Activated naive CD4-positive, alpha-beta T cell treated with anti-CD3 and anti-CD28 coated beads, Interleukin-2, amount 50 U/mL, for 24 hours (primary cell): ENCODE measurements around the gene GUCA1A.
"Not testable (repeated sequence)": the region's sequence is repeated elsewhere in the genome, so short reads cannot be mapped to it uniquely, and the experiment has no call there.

Source experiments
- H3K27ac Mint-ChIP-seq: one replicate; pipeline ENCODE4 v1.8.0; 2021; ENCODE audit warnings: mild to moderate bottlenecking, mixed read lengths
- H3K27me3 Mint-ChIP-seq: one replicate; pipeline ENCODE4 v1.8.0; 2021; ENCODE audit warnings: mixed read lengths
- H3K36me3 Mint-ChIP-seq: one replicate; pipeline ENCODE4 v1.8.0; 2021; ENCODE audit warnings: mixed read lengths
- H3K4me1 Mint-ChIP-seq: one replicate; pipeline ENCODE4 v1.8.0; 2021; ENCODE audit warnings: mixed read lengths
- H3K4me3 Mint-ChIP-seq: one replicate; pipeline ENCODE4 v1.8.0; 2021; ENCODE audit warnings: mild to moderate bottlenecking, mixed read lengths
- H3K9me3 Mint-ChIP-seq: one replicate; pipeline ENCODE4 v1.8.0; 2021; ENCODE audit warnings: mixed read lengths

GUCA1A gene

DNA sequence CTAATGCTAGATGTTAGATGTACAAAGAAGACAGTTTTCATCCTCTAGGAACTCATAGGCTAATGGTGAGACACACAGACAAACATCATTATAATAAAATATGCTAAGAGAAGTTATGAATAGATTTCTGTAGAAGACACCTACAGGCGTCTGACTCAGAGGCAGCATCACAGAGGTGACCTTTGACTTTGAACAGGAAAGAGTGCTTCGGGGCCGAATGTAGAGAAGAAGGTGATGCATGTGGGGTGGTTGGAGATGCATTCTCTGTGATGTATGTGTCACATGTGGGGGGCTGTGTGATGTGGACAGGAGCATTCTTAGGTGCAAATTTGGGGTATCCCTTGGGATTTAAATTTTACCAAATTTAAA, 6.8 kb downstream of the GUCA1A start:
- H3K4me1 Mint-ChIP-seq, result peaks cover 6% of the 10 kb centered on the region
- peaks cover 2% of the 10 kb centered on the region for H3K27me3 Mint-ChIP-seq
- H3K27ac Mint-ChIP-seq, result no peak overlapping the region
- no peak overlapping the region for H3K4me3 Mint-ChIP-seq
- H3K36me3 Mint-ChIP-seq, result peaks cover 3% of the 10 kb centered on the region
- H3K9me3 Mint-ChIP-seq, result no peaks in the 10 kb centered on the region

DNA sequence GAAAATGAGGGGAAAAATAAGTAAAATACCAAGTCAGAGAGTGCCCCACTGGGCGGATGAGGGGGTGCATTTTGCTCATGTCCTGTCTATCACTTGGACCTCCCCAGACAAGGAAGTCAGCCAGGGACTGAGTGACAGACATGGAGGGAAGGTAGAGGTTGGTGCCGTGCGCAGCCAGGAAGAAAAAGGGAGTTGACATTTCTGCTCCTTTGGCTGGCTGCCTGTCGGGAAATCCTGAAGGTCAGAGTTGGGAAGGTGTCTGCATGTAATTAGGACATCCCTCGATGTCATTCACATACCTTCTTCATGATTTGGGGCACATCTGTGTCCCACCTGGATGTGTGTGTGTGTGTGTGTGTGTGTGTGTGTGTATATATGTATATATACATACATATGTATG, 8.9 kb downstream of the GUCA1A start:
- H3K27me3 Mint-ChIP-seq, result peaks cover 2% of the 10 kb centered on the region

DNA sequence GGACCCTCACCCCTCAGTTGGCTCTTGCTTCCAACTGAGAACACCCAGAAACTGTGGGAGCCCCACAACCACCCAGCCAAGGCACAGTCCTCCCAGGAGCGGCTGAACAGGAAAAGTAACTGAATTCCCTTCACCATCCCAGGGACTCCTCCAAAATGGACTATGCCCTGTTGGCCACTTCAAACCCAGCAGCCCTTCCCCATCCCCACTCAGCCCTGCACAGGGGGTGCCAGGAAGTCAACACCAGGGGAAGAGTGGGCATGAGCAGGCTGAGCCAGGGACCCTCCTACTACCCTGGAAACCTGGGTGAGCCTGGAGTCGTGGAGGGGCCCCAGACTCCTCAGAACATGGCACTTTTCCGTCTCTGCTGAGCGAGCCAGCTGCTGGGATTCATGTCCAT, 11.3 kb downstream of the GUCA1A start:
- H3K36me3 Mint-ChIP-seq, result peaks cover 3% of the 10 kb centered on the region

More for the DNA sequence above, 8.9 kb downstream of the GUCA1A start:
- no peak overlapping the region for H3K27ac Mint-ChIP-seq
- peaks cover 3% of the 10 kb centered on the region for H3K36me3 Mint-ChIP-seq
- H3K4me3 Mint-ChIP-seq, result no peak overlapping the region
- no peaks in the 10 kb centered on the region for H3K9me3 Mint-ChIP-seq
- peaks cover 6% of the 10 kb centered on the region for H3K4me1 Mint-ChIP-seq

GRCh38 chr6:42185597-42185996, 12.4 kb downstream of the GUCA1A start:
- Mint-ChIP-seq H3K4me1 (no peaks in the 10 kb centered on the region), H3K9me3 (no peaks in the 10 kb centered on the region), H3K27me3 (no peaks in the 10 kb centered on the region), H3K36me3 (peaks cover 3% of the 10 kb centered on the region), H3K4me3 (no peak overlapping the region), H3K27ac (no peak overlapping the region)

More for the DNA sequence above, 11.3 kb downstream of the GUCA1A start:
- no peak overlapping the region for H3K27ac Mint-ChIP-seq
- H3K4me3 Mint-ChIP-seq, result no peak overlapping the region
- peaks cover 2% of the 10 kb centered on the region for H3K27me3 Mint-ChIP-seq
- H3K9me3 Mint-ChIP-seq, result no peaks in the 10 kb centered on the region
- peaks cover 6% of the 10 kb centered on the region for H3K4me1 Mint-ChIP-seq

- no peak overlapping the region for H3K27ac Mint-ChIP-seq
- no peaks in the 10 kb centered on the region for H3K36me3 Mint-ChIP-seq
- H3K27me3 Mint-ChIP-seq, result no peaks in the 10 kb centered on the region
- no peaks in the 10 kb centered on the region for H3K9me3 Mint-ChIP-seq
- H3K4me3 Mint-ChIP-seq, result no peak overlapping the region
- no peaks in the 10 kb centered on the region for H3K4me1 Mint-ChIP-seq
Observed at GRCh38 chr6:42188406-42188805, 15.2 kb downstream of the GUCA1A start.

DNA sequence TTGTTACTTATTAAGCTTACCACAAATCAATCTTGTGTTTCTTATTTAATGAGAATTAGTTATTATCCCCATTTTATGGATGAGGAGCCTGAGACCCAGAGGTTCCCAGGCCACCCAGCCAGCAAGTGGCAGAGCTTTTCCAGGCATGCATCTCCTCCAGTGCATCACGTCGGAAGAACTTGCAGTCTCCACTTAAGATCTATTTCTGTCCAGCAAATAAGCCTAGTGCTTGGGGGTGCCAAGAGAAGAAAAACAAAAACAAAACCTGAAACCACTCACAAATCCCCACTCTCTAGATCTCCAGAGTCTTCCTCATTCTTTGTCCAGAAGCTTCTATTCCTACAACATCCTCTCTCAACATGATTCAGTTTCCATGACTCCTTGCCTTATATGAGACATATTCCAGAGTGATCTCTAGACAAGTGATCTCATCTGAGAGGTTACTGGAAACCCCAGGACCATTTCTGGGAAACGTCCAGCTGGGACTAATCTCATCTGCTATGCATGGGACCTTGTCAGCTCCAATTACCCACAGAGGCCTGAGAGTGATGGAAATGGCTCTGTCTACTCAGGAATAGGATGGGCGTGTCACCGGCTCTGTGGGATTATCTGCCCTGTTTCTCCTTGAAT, 17.5 kb downstream of the GUCA1A start:
- no peaks in the 10 kb centered on the region for H3K9me3 Mint-ChIP-seq
- no peak overlapping the region for H3K27ac Mint-ChIP-seq
- H3K27me3 Mint-ChIP-seq, result no peaks in the 10 kb centered on the region
- H3K36me3 Mint-ChIP-seq, result no peaks in the 10 kb centered on the region
- no peak overlapping the region for H3K4me3 Mint-ChIP-seq
- H3K4me1 Mint-ChIP-seq, result no peaks in the 10 kb centered on the region

GRCh38 chr6:42192385-42192784, 19.2 kb downstream of the GUCA1A start:
- not testable (repeated sequence) for H3K4me3 Mint-ChIP-seq, H3K27ac Mint-ChIP-seq, H3K27me3 Mint-ChIP-seq, H3K4me1 Mint-ChIP-seq, H3K36me3 Mint-ChIP-seq, H3K9me3 Mint-ChIP-seq

GRCh38 chr6:42193491-42193894, 20.3 kb downstream of the GUCA1A start:
- H3K9me3 Mint-ChIP-seq, result no peaks in the 10 kb centered on the region
- no peak overlapping the region for H3K4me3 Mint-ChIP-seq
- no peaks in the 10 kb centered on the region for H3K36me3 Mint-ChIP-seq
- no peaks in the 10 kb centered on the region for H3K27me3 Mint-ChIP-seq
- no peak overlapping the region for H3K27ac Mint-ChIP-seq
- no peaks in the 10 kb centered on the region for H3K4me1 Mint-ChIP-seq

DNA sequence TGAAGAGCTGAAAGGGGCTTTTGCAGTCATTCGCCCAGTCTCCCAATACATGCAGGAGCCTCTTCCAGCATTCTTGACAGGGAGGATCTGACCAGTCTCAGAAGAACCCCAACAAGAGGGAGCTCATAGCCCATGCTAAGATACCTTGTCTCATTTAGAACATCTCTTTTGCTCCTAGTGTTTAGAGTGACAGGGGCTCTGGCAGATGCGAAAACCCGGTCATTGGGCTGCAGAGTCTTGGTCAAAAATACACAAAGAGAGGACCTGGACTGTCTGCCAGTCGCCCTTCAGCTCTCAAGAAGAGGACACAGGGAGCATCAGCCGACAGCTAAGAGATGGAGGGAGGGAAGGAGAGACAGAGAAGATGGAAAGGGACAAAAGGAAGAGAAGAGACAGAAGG, 20.9 kb downstream of the GUCA1A start:
- no peaks in the 10 kb centered on the region for H3K4me1 Mint-ChIP-seq

DNA sequence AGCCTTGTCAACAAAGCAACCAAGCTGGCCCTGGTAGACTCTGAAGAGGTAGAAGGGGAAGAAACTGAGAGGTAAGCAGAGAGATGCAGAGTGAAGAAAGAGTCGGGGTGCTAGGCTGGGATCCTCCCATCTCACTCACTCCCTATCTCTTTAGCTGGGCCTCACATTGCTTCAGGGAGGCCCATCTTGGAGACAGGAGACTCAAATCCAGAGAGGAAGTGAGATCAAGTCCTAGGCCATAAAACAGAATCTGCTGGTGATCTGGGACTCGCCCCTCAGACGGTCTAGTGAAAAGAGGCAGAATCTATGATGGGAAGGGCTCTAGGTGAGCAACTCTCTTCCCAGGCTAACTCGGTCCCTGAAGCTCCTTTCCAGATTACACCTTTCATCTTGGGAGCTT, 22.3 kb downstream of the GUCA1A start:
- Mint-ChIP-seq H3K4me1 (no peaks in the 10 kb centered on the region), H3K27ac (no peak overlapping the region), H3K27me3 (no peaks in the 10 kb centered on the region), H3K9me3 (peaks cover 5% of the 10 kb centered on the region), H3K4me3 (no peak overlapping the region), H3K36me3 (peaks cover 8% of the 10 kb centered on the region)

More for the DNA sequence above, 20.9 kb downstream of the GUCA1A start:
- H3K9me3 Mint-ChIP-seq, result no peaks in the 10 kb centered on the region
- no peaks in the 10 kb centered on the region for H3K27me3 Mint-ChIP-seq
- H3K4me3 Mint-ChIP-seq, result no peak overlapping the region
- H3K27ac Mint-ChIP-seq, result no peak overlapping the region
- no peaks in the 10 kb centered on the region for H3K36me3 Mint-ChIP-seq

DNA sequence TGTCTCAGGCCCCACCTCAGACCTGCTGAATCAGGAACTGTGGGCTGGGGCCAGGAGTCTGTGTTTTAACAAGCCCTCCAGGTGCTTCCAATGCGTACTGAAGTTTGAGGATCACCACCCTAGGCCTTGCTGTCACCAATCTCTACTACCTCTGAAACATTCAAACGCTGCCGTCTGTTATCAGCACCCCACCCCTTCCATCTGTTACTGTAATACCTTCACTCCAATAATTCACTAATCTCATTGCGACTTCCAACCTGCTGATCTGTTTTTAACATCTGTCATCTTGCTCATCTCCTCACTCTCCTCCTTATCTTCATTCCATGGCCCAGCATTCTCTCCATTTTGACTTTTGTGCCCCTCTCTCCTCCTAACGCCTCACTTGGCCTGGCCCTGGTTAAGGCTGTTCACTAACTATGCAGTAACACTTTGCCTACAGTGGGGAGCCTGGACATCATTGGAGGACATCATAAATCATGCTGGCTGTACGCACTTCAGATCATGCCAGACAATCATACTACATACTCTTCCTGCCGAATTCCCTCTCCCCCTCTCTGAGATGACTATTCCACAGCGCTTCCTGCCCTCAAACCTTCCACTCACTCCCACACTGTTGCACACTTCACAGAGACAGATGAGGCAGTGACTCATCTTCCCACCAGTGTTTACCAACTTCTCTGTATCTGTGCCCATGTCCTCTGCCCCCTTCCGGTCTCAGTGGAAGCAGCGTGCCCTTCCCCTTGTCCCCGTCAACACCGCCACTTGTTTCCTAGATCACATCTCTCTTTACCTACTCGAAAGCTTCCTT, 24.6 kb downstream of the GUCA1A start:
- Mint-ChIP-seq H3K36me3 (peaks cover 13% of the 10 kb centered on the region), H3K27me3 (no peaks in the 10 kb centered on the region), H3K4me1 (no peaks in the 10 kb centered on the region), H3K4me3 (no peak overlapping the region), H3K27ac (no peak overlapping the region), H3K9me3 (peaks cover 5% of the 10 kb centered on the region)

DNA sequence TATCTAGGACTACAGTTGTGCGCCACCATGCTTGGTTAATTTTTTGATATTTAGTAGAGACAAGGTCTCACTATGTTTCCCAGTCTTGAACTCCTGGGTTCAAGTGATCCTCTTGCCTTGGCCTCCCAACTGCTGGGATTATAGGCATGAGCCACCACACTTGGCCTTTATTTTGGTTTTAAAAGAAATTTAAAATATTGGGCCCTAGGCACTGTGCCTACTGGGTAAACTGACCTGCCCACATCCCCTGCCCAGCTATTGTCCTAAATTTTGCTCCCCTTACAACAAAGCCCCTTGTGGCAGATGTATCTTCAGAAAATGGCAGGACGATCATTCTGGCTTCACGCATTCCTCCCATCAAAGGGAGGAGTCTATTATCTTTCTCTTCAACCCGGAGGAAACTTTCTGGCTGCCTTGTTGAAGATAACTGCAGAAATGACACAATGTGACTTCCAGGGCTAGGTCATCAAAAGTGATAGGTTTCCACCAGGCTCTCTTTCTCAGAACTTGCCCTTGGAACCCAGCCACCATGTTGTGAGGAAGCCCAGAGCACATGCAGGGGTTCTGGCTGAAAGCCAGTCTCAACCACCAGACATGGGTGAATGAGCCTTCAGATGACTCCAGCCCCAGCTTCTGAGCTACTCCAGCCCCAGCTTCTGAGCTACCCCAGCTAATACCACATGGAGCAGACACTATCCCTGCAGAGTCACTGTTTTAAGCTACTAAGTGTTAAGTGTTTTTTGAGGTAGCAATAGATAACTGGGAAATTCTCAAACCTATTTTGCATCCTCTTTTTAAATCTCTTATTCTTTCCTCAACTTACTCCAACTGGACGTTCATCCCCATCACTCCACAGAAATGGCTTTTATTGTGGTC, 26.2 kb downstream of the GUCA1A start:
- no peak overlapping the region for H3K4me3 Mint-ChIP-seq
- peaks cover 13% of the 10 kb centered on the region for H3K36me3 Mint-ChIP-seq
- no peak overlapping the region for H3K27ac Mint-ChIP-seq
- no peaks in the 10 kb centered on the region for H3K4me1 Mint-ChIP-seq
- no peaks in the 10 kb centered on the region for H3K27me3 Mint-ChIP-seq
- peaks cover 5% of the 10 kb centered on the region for H3K9me3 Mint-ChIP-seq

DNA sequence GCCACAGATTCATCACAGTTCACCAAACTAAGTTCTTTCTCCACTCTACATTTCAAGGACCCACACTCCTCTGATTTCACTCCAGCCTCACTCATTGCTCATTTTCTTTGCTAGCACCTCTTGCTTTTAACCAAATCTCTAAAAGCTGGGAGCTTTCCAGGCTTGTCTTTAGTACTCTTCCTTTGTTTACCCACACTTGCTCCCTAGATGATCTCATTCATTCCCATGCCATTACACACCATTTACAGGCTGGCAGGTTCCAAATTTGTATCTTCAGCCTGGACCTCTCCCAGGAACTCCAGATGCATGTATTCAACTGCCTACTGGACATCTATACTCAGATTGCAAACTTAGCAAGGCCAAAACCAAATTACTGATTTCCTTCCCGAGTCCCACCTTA, 26.9 kb downstream of the GUCA1A start:
- Mint-ChIP-seq H3K9me3 (peaks cover 5% of the 10 kb centered on the region), H3K4me3 (no peak overlapping the region), H3K27ac (no peak overlapping the region), H3K36me3 (peaks cover 13% of the 10 kb centered on the region), H3K27me3 (no peaks in the 10 kb centered on the region), H3K4me1 (no peaks in the 10 kb centered on the region)

DNA sequence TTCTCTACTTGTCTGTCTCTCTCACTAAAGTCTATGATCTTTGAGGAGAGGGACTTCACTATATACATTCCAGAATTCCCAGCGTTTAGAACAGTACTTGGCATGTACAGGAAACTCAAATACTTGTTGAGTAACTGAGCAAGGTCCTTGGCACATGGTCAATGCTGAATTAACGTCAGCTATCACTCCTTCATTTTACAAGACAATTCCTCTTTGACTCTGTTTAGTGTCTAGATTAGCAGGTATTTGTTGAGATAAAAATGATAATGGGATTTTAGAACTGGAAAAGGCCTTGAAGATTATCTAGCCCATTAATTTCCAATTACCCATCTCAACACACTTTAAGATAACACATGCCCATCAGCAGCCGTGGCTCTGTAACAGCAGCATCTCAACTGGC, 28.2 kb downstream of the GUCA1A start:
- H3K4me3 Mint-ChIP-seq, result no peak overlapping the region
- H3K27me3 Mint-ChIP-seq, result no peaks in the 10 kb centered on the region
- peaks cover 5% of the 10 kb centered on the region for H3K9me3 Mint-ChIP-seq
- no peak overlapping the region for H3K27ac Mint-ChIP-seq
- no peaks in the 10 kb centered on the region for H3K4me1 Mint-ChIP-seq
- peaks cover 16% of the 10 kb centered on the region for H3K36me3 Mint-ChIP-seq

GRCh38 chr6:42202131-42202915, 29.2 kb downstream of the GUCA1A start:
- peaks cover 18% of the 10 kb centered on the region for H3K36me3 Mint-ChIP-seq
- H3K4me1 Mint-ChIP-seq, H3K4me3 Mint-ChIP-seq, H3K27ac Mint-ChIP-seq, H3K9me3 Mint-ChIP-seq, H3K27me3 Mint-ChIP-seq: not testable (repeated sequence)
